Renal pelvis (tissue), 4 donors: Measurements from ENCODE around the gene LUZP2. TPM values are rescaled to one million over a fixed set of nuclear protein-coding genes. Genes with fewer than 3 reads are reported as not detected.

Experiments used
- DNase-seq: peaks from one replicate; pipeline ENCODE4 v3.0.0-alpha.2; 2013
- polyA plus RNA-seq, 3 donors: library from polyadenylated mRNA; unstranded; fragments of 120-200 nt; gene quantifications; one replicate each; pipeline ENCODE4 v1.2.1, GENCODE V29; 2013; ENCODE audit not compliant: insufficient read length in 3 of 3

Gene LUZP2
- polyA plus RNA-seq, 3 donors: 1.1 to 2.2 (median 1.7) TPM

- DNase-seq: no peak
Observed at GRCh38 chr11:25094085-25094802, 597.4 kb downstream of the LUZP2 start.

- DNase-seq: no peak
Observed at GRCh38 chr11:25119416-25119815, 622.6 kb downstream of the LUZP2 start.
